Caco-2 (cell line): ENCODE measurements around the gene TP53I13. TPM values are rescaled to one million over a fixed set of nuclear protein-coding genes. Genes with fewer than 3 reads are reported as not detected.

ENCODE experiments used
- BruUV-seq: library from RNA; stranded (reverse); fragments of 400-500 nt; replicated peaks from 2 replicates; lab custom pipeline; 2021; lab: Mats Ljungman, UMichigan
- CTCF ChIA-PET: fragments of 300-600 bp; sonication (Branson Sonifier 250); formaldehyde crosslinking; loops from one replicate; lab custom pipeline; 2022; ENCODE audit warnings: antibody characterized with exemption; lab: Charles Lee
- POLR2A ChIA-PET: fragments of 300-600 bp; sonication (Branson Sonifier 250); formaldehyde crosslinking; loops from one replicate; lab custom pipeline; 2022; ENCODE audit warnings: antibody characterized with exemption; lab: Charles Lee
- DNase-seq, 2 experiments: peaks; one replicate each; pipeline versions ENCODE4 v3.0.0 to v3.0.0-alpha.2; 2020 to 2022
- H3K27me3 ChIP-seq: replicated peaks from 2 replicates; pipeline ENCODE4 v1.6.0; 2011; ENCODE audit warnings: low read length; ENCODE audit not compliant: control insufficient read depth, insufficient read depth
- H3K36me3 ChIP-seq: 2 replicates; pipeline ENCODE4 v1.5.1; 2011; ENCODE audit warnings: low read length; ENCODE audit not compliant: control insufficient read depth, insufficient read depth
- H3K4me1 ChIP-seq: fragments of 250-450 bp; sonication (Bioruptor Pico); 2 replicates; pipeline ENCODE4 v1.5.1; 2020; ENCODE audit warnings: mild to moderate bottlenecking
- H3K4me3 ChIP-seq: 2 replicates; pipeline ENCODE4 v1.5.1; 2011; ENCODE audit warnings: low read depth, mild to moderate bottlenecking, control low read depth, low read length
- H3K9me3 ChIP-seq: fragments of 250-450 bp; sonication (Bioruptor Pico); 2 replicates; pipeline ENCODE4 v1.5.1; 2020; ENCODE audit warnings: mild to moderate bottlenecking, moderate library complexity
- H3K27ac Mint-ChIP-seq: one replicate; pipeline ENCODE4 v1.8.0; 2022; ENCODE audit warnings: mixed read lengths; ENCODE audit not compliant: unreplicated experiment
- H3K27me3 Mint-ChIP-seq: one replicate; pipeline ENCODE4 v1.8.0; 2022; ENCODE audit warnings: mixed read lengths; ENCODE audit not compliant: insufficient read depth, unreplicated experiment
- H3K36me3 Mint-ChIP-seq: one replicate; pipeline ENCODE4 v1.8.0; 2022; ENCODE audit warnings: mild to moderate bottlenecking, mixed read lengths; ENCODE audit not compliant: insufficient read depth, unreplicated experiment
- H3K4me1 Mint-ChIP-seq: one replicate; pipeline ENCODE4 v1.8.0; 2022; ENCODE audit warnings: low read depth, mixed read lengths; ENCODE audit not compliant: unreplicated experiment
- H3K4me3 Mint-ChIP-seq: one replicate; pipeline ENCODE4 v1.8.0; 2022; ENCODE audit warnings: mild to moderate bottlenecking, moderate library complexity, mixed read lengths; ENCODE audit not compliant: unreplicated experiment
- H3K9me3 Mint-ChIP-seq: one replicate; pipeline ENCODE4 v1.8.0; 2022; ENCODE audit warnings: mixed read lengths; ENCODE audit not compliant: unreplicated experiment
- intact Hi-C: fragments of 100-400 bp; cut with micrococcal nuclease; formaldehyde crosslinking; loops from one replicate; pipeline ENCODE4 v1.10.0; 2022; ENCODE audit not compliant: unreplicated experiment
- total RNA-seq: library from RNA; stranded (reverse); gene quantifications from 2 replicates; pipeline ENCODE4 v1.2.3, GENCODE V29; 2022
- TF ChIP-seq, protein P1 (sequence below), 2 experiments: fragments of 200-600 bp in 1 of 2; IDR thresholded peaks; 1 replicate in 1 of 2; 2 replicates in 1 of 2; pipeline versions ENCODE4 v1.5.1 to v1.8.0; 2011 to 2022; ENCODE audit warnings: antibody characterized with exemption in 1 of 2, control low read depth in 1 of 2, inconsistent platforms in 1 of 2, low read depth in 1 of 2, low read length in 1 of 2, mild to moderate bottlenecking in 1 of 2, moderate library complexity in 1 of 2; ENCODE audit not compliant: insufficient read depth in 1 of 2, severe bottlenecking in 1 of 2, unreplicated experiment in 1 of 2

The TP53I13 gene
- total RNA-seq, 1 experiment from 2014 or later, result 49.2 TPM

DNA sequence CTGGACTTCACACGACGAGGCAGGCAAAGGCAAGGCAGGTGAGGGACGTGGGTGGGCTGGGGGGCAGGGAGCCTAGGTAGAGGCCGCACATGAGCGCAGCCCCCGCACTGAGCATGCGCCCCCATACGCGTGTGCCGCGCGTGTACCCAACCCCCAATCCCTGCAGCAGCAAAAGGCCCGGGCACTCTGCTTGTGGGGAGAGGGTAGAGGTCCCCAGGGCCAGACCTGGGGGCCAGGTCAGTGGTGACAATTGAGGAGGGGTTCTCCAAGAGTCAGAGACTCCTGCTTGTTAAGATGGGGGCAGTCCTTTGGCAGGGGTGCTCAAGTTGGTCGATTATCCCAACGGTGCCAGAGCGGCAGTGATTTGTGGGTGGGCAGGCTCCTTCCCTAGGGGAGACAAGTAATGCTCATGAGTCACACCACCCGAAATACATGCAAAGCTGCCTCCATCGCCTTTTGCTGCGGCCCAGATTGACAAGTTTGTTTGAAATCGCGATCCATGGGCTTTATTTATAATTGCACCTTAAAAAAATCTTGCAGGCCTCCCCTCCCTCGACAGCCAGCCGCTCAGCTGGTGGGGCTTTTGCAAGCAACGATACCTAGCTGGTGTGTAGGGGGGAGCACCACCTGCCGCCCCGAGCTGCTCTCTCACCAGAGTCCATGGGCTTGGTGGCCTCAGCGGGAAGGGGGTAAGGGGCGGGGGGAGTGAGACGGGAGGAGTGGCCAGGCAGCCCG is 22.1 kb downstream of the TP53I13 start:
- ChIA-PET POLR2A (interaction anchor here (0.6 kb wide), 3 partner anchors 16 to 83 kb away, joined by 3 to 9 read pairs (median 3); no protein-coding TSS in a partner anchor), CTCF (interaction anchor here (0.5 to 5.0 kb wide), 18 partner anchors 10 to 1706 kb away, joined by 3 to 69 read pairs (median 4); partner anchors contain the start of genes ABHD15, MYO18A and TP53I13)
- intact Hi-C loops, result loop anchor here (1.0 to 10.0 kb wide), 6 partner anchors 10 to 298 kb away; partner anchors contain the start of genes NUFIP2 and TP53I13
- Mint-ChIP-seq H3K9me3 (no peaks in the 10 kb centered on the region), H3K27ac (no peak overlapping the region), H3K4me3 (peak overlapping the region; percentile 86), H3K36me3 (peaks cover 8% of the 10 kb centered on the region), H3K27me3 (no peaks in the 10 kb centered on the region), H3K4me1 (no peaks in the 10 kb centered on the region)
- Histone ChIP-seq H3K4me3 (peak overlapping the region; percentile 56), H3K36me3 (no peaks in the 10 kb centered on the region), H3K27me3 (no peaks in the 10 kb centered on the region), H3K9me3 (no peaks in the 10 kb centered on the region), H3K4me1 (peaks cover 39% of the 10 kb centered on the region)
- no peak for DNase-seq
- TF ChIP-seq, protein P1, sequence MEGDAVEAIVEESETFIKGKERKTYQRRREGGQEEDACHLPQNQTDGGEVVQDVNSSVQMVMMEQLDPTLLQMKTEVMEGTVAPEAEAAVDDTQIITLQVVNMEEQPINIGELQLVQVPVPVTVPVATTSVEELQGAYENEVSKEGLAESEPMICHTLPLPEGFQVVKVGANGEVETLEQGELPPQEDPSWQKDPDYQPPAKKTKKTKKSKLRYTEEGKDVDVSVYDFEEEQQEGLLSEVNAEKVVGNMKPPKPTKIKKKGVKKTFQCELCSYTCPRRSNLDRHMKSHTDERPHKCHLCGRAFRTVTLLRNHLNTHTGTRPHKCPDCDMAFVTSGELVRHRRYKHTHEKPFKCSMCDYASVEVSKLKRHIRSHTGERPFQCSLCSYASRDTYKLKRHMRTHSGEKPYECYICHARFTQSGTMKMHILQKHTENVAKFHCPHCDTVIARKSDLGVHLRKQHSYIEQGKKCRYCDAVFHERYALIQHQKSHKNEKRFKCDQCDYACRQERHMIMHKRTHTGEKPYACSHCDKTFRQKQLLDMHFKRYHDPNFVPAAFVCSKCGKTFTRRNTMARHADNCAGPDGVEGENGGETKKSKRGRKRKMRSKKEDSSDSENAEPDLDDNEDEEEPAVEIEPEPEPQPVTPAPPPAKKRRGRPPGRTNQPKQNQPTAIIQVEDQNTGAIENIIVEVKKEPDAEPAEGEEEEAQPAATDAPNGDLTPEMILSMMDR (IDR thresholded peaks at IDR 0.05; ENCODE audit: insufficient read depth in 1 of 2, low read depth in 1 of 2, low read length in 1 of 2, severe bottlenecking in 1 of 2, unreplicated experiment in 1 of 2), result no peak
- BruUV-seq, result no TSS peak

DNA sequence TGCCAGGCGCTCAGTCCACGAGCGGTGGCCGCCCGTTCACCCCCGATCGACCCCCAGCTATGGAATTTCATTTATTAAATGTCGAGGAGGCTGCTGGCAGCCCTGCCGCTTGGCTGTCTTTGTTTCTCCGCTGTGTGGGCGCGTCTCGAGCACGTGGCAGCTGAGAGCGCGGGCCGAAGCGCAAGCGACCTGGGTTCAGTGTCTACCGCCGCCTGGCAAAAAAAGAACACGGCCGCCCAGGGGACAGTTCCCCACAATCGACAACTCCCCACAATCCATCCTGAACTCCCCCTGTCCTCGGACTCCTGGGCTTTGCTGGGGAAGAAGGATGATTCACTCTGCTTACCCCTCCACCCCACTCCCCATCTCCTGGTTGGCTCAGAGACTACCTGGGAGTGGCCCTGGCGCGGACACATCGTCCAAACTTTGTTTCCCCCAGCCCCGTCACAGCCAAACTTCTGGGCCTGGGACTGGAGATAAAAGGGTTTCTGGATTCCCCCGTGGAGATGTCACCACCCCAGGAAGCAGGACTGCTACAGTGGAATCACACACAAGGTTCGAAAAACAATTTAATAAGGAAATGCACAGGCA is 22.7 kb downstream of the TP53I13 start:
- H3K4me1 ChIP-seq, result peaks cover 39% of the 10 kb centered on the region
- no TSS peak for BruUV-seq
- Mint-ChIP-seq H3K27ac (peak overlapping the region; percentile 74), H3K36me3 (peaks cover 8% of the 10 kb centered on the region), H3K4me1 (no peaks in the 10 kb centered on the region), H3K27me3 (no peaks in the 10 kb centered on the region), H3K9me3 (no peaks in the 10 kb centered on the region), H3K4me3 (peak overlapping the region; percentile 86)
- H3K27me3 ChIP-seq, result no peaks in the 10 kb centered on the region
- peak overlapping the region; percentile 56 for H3K4me3 ChIP-seq
- DNase-seq, result peak in 1 of 2 experiments; percentile 65
- ChIA-PET CTCF (interaction anchor here (0.6 to 5.0 kb wide), 21 partner anchors 7 to 519 kb away, joined by 3 to 69 read pairs (median 4); partner anchors contain the start of genes ABHD15, MYO18A and TP53I13), POLR2A (interaction anchor here (1.0 kb wide), 1 partner anchor 10 kb away, joined by 3 read pairs; no protein-coding TSS in a partner anchor)
- intact Hi-C loops, result loop anchor here (1.0 to 10.0 kb wide), 6 partner anchors 11 to 299 kb away; partner anchors contain the start of genes NUFIP2 and TP53I13
- no peaks in the 10 kb centered on the region for H3K36me3 ChIP-seq
- no peaks in the 10 kb centered on the region for H3K9me3 ChIP-seq
- TF ChIP-seq, protein P1 (IDR thresholded peaks at IDR 0.05; ENCODE audit: insufficient read depth in 1 of 2, low read depth in 1 of 2, low read length in 1 of 2, severe bottlenecking in 1 of 2, unreplicated experiment in 1 of 2), result no peak
